NCI-H1105 treated with DMSO at 0.1 percent for 48 hours (cell line): Measurements from ENCODE around the gene TMTC4.
A peak's percentile ranks its signal among the peaks of the same experiment; 100 is the strongest.
"Not testable (repeated sequence)": the region's sequence is repeated elsewhere in the genome, so short reads cannot be mapped to it uniquely, and the experiment has no call there.

ENCODE experiments used
- DNase-seq: peaks from one replicate; lab custom pipeline; 2025; lab: John Stamatoyannopoulos, UW

TMTC4 gene

DNA sequence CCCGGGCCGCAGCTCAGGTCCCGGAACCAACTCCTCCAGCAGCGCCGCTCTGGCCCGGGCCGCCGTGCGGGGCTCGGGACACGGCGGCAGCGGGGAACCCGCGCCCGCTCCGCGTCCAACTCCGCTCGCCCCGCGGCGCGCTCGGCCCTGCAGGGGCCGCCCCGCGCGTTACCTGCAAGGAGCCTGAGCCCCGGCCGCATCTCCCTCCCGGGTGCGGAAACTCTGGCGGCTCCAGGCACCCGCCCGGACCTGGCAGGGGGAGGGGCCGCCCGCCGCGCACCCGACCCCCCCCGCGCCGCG is at the start of gene TMTC4:
TSS of gene TMTC4 (minus strand) at position 224 of the 300 bp plus-strand sequence. CDS start 4,433 bp downstream, outside the sequence.
- DNase-seq, result no peak

DNA sequence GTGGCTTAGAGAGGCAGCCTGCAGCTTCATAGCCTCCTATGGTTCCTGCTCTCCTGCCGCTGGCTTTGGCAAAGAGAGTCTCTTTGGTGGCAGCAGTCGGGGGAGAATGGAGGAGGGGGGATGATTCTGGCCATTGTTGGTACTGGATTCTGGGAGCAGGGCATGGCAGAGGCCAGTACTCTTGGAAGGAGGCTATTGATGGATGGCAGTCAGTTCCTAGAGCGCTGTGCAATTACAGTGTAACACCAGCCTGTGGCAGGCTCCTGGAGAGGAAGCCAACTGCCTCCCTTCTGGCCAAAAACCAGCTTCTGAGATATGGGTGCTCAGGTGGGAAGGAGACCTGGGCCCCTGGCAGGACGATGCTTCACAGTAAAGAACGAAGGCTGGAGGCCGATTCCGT is 47.9 kb upstream of the TMTC4 start:
- no peak for DNase-seq

- DNase-seq, result peak; percentile 17
Observed at GRCh38 chr13:100721885-100722512, 47.4 kb upstream of the TMTC4 start.

DNA sequence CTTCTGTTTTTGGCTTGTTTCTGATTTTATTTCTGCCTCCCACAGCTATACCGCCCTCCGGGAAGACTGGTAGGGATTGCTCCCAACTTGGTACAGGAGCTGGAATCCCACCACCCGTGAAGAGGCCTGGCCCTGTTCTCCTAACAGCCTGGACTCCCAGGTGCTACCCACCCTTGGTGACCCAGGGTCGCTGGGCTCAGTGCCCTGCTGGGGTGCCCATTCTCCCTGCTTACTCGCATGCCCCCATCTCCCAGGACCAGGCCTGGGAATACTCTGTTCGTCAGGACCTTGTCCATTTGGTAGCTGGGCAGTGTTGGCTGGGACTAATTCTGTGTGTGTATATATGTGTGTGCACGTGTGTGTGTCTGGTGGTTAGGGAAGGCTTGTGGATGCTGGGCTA is 41.0 kb upstream of the TMTC4 start:
- DNase-seq, result no peak

DNA sequence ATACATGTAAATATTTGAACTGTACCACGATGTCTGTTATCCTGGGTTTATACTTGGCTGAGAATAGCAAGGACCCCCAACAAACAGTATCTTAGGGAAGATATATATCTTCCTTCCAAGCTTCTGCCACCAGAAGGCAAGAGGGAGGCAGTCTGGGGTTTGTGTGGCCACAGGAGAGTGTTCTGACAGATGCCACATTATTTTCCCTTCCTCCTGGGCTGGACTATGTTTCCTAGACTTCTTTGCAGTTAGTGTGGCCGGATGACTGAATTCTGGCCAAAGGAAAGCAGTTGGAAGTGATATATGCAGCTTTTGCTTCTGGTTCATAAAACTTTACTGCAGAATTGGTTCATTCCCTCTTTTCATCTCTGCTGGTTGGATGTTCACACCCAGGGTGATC is 39.9 kb upstream of the TMTC4 start:
- DNase-seq, result no peak

DNA sequence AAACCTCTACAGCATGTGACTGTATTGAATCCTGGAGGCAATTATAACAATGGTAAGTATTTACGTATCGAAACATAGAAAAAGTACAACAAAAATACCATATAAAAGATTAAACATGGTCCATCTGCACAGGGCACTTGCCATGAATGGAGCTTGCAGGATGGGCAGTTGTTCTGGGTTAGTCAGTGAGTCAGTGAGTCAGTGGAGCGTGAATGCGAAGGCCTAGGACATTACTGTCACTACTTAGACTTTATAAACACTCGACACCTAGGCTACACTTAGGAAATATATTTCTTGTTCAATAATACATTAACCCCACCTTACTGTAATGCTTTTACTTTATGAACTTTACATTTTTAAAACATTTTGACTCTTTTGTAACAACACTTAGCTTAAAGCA is 35.6 kb upstream of the TMTC4 start:
- no peak for DNase-seq

GRCh38 chr13:100707818-100708740 is 33.5 kb upstream of the TMTC4 start:
- no peak for DNase-seq

DNA sequence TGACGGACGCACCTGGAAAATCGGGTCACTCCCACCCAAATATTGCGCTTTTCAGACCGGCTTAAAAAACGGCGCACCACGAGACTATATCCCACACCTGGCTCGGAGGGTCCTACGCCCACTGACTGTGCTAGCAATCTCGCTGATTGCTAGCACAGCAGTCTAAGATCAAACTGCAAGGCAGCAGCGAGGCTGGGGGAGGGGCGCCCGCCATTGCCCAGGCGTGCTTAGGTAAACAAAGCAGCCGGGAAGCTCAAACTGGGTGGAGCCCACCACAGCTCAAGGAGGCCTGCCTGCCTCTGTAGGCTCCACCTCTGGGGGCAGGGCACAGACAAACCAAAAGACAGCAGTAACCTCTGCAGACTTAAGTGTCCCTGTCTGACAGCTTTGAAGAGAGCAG is 23.7 kb upstream of the TMTC4 start:
- DNase-seq, result not testable (repeated sequence)

DNA sequence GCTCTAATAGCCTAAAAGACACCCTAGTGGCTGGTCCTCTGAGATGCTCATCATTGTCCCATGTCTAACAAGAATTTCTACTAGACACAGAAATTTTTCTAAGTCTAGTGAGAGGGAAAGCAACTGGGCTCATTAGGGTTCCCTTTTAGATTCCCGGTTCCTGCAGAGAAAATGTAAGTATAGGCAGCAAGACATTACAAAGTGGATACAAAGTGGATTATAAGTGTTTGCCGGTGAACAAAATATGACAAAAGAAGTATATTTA is 20.8 kb upstream of the TMTC4 start:
- no peak for DNase-seq

- no peak for DNase-seq
Observed at GRCh38 chr13:100694722-100695508, 20.3 kb upstream of the TMTC4 start.

GRCh38 chr13:100689191-100689590 is 14.6 kb upstream of the TMTC4 start:
- DNase-seq, result no peak

GRCh38 chr13:100680131-100680530 is 5.5 kb upstream of the TMTC4 start:
- no peak for DNase-seq

DNA sequence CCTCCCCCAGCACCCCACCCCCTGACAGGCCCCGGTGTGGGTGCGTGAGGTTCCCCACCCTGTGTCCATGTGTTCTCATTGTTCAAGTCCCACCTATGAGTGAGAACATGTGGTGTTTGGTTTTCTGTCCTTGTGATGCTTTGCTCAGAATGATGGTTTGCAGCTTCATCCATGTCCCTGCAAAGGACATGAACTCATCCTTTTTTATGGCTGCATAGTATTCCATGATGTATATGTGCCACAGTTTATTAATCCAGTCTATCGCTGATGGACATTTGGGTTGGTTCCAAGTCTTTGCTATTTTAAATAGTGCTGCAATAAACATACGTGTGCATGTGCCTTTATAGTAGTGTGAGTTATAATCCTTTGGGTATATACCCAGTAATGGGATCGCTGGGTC is 2.5 kb upstream of the TMTC4 start:
- not testable (repeated sequence) for DNase-seq

DNA sequence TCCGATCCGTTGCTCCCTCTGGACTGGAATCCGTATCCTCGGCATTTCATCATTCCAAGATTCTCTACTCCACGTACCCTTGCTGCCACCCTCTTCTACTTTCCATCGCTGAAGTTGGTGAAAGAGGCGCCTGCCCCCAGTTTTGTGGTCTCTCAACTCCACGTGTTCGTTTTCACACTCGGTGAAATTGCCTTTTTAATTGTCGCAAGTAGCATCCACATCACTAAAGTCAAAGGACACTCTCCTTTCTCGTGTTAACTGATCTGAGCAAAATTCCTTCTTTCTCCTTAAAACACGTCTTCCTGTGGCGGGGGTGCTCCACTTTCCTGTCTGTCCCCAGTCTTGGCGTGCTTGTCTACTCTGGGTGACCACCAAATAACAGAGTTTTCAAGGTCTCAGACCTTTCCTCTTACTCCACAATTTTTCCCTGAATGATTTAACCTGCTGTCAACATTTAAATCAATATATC is 1.1 kb upstream of the TMTC4 start:
- no peak for DNase-seq

DNA sequence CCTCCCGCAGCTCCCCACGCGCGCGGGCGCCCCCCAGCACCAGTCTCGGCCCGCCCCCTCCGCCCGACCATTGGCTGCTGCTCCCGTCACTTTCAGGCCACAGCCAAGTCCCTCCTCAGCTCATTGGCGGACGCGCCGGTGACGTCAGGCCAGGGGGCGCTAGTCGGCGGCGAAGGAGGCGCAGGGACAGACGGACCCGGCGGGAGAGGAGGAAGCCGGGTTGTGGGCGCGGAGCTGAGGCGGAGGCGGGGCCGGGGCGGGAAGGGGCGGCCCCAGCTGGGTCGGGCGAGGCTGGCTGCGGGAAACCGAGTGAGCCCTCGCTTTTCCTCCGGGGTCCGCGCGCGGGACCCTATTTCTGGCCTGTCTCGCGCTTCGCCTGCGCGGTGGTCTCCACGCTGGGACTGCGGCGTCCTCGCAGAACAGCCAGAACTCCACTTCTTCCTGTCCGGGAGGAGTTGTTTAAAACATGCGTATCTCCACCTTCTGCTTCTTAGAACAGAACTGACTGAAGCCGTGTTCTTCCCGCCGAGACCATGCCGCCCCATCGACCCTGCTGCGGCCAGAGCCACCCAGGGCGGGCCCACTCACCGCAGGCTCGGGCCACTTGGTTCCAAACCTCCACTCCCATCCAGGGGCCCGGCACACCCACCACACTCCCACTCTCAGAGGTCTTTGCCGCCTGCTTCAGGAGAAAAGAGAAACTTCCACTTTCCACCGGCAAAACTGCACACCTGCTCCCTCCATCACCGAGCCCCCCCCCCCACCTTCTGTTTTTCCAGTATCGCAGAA is 471 bp upstream of the TMTC4 start:
- DNase-seq, result peak; percentile 86

DNA sequence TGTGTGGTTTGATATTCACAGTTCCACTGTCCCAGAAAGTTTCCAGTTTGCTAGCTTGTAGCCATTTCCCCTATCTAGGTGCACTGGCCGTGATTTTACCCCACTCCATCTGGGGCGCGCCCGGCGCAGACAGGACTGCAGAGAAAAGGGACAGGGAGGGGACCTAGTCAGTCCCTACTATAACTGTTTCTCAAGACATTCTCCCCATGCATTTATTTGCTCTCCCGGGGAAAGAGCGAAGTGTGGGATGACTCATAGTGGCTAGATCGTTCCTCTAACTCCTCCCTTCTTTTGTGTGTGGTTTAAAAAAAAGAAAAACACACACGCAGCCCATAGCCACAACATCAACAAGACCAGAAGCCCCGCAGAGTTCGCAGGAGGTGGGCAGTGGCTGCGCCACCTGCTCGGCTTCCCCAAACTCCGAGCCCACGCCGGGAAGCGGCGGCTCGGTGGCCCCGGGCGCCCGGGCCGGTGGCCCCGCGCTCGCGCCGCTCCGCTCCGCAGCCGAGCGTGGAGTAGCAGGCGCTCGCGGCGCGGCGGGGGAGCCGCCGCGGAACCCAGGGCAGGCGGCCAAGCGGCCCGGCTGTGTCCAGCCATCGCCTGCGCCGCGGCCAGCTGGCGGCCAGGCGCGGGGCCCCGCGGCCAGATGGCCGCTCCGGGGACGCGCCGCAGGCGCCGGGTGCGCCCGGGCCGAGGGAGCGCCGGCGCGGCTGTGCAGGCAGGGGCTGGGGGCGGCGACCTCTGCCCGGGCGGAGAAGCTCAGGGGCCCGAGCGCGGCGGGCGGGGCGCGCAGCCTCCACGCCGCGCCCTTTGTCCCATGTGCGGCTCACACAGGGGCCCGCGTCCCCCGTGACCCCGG is 653 bp downstream of the TMTC4 start:
- DNase-seq, result peak; percentile 17

DNA sequence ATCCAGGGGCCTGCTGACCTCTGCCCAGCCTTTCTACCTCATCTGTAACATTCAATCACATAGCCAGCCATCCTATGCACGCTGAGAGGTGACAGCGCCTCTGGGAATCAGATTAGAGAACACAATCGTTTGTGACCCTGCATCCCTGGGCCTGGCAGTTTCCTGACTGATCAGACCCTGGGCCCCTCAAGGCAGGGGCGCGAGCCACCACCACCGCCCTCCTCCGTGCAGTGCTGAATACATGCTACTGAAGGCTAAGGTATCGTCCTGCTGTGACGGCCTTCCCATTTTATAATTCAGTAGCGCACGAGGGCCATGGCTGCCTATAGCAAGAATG is 1.3 kb downstream of the TMTC4 start:
- DNase-seq, result no peak

DNA sequence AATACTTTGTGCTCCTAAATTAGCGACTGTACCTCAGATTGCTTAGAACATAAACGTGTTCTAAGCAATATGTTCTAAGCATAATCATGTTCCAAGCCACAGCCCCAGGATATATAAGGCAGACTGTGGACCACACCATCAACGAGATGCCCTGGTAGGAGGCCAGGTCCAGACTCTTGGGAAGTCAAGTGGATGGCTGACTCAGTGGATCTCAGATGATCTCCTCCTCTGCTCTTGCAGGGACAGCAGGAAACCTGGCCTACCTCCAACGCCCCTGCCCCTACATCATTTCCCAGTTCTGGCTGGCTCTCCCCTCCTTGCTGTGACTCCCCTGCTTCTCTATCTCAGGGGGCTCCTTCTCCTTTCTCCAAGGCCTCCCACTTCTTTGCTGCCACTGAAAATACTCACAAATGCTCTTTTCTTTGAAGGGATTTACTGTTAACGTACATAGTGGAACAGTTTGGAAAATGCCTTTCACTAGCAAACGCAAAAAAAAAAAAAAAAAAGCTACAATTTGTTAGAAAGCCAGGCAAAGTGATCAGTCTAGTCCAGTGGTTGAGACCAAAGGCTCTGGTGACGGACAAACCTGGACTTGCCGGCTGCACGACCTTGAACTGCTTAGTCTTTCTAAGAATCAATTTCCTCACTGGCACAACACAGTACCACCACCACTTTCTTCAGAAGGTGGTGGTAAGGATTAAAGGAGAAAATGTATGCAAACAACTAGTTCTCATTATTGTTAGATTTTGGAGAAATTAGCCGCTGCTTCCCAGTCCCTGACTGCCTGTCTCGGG is 3.0 kb downstream of the TMTC4 start:
- DNase-seq, result no peak

- DNase-seq, result no peak
Observed at GRCh38 chr13:100668408-100668807, 6.2 kb downstream of the TMTC4 start.

GRCh38 chr13:100667894-100668293 is 6.7 kb downstream of the TMTC4 start:
- no peak for DNase-seq
